HG02763 (cell line): ENCODE data around the gene ZCCHC14.
A peak's percentile ranks its signal among the peaks of the same experiment; 100 is the strongest.

Experiments
- ATAC-seq: cut with Tn5 transposase; IDR thresholded peaks from one replicate; pipeline ENCODE4 v1.9.1; 2021; ENCODE audit warnings: mild to moderate bottlenecking, moderate library complexity; ENCODE audit not compliant: unreplicated experiment

The ZCCHC14 gene

DNA sequence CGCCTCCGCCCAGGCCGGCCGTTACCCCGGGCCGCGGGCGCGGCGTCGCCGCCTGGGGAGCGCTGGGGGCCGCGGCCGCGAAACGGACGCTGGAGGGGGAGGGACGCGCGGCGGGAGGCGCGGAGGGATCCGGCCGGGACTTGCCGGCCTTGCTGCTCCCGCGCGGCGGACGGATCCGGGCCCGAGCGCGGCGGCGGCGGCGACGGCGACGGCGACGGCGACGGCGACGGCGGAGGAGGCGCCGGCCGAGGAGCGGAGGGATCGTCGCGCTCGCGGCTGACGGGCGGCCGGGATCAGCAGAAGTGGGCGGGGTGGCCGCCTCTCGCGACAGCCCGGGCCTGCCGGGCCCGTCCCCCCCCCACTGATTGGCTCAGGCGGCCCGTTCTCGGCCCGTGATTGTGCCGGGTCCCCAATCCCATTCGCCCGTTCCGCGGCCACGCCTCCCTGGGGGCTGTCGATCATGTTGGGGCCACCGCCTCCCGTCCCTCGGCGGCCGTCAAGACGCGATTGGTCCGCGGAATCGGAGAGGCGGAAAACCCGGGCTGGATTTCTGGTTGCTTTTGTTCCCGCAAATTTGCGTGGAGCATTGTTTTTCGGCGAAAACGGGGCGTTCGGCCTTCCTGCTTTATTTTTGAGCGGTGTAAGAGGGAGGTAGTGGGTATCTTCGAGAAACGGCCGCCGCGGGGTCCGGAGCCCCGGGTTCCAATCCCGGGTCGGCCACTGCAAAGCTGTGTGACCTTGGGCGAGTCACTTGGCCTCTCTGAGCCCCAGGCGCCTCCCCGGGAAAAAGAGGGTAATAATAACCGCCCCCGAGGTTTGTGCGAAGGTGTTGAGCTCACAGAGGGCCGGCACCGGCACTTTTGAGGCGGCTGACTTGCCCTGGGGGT, at the start of gene ZCCHC14:
ZCCHC14 (minus strand) TSS at position 304 of the 887 bp plus-strand sequence. CDS start 786 bp downstream, outside the sequence.
- peak; percentile 87 for ATAC-seq

DNA sequence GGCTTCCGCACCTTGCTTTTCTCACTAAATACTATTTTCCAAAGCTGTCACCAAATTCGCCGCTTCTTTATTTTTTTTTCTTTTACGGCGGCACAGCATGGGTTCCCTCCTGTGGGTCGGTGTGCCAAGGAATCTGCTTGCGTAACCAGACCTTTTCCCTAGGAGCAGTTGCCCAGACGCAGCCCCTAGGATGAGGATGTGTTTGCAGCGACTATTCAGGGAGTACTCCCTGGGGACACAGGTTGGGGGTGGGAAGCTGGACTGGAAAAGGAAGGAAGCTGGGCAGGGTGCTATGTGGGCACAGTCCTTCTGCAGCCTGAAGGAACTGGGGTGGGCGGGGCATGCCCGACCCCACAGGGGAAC, 49.0 kb upstream of the ZCCHC14 start:
- ATAC-seq = no peak

DNA sequence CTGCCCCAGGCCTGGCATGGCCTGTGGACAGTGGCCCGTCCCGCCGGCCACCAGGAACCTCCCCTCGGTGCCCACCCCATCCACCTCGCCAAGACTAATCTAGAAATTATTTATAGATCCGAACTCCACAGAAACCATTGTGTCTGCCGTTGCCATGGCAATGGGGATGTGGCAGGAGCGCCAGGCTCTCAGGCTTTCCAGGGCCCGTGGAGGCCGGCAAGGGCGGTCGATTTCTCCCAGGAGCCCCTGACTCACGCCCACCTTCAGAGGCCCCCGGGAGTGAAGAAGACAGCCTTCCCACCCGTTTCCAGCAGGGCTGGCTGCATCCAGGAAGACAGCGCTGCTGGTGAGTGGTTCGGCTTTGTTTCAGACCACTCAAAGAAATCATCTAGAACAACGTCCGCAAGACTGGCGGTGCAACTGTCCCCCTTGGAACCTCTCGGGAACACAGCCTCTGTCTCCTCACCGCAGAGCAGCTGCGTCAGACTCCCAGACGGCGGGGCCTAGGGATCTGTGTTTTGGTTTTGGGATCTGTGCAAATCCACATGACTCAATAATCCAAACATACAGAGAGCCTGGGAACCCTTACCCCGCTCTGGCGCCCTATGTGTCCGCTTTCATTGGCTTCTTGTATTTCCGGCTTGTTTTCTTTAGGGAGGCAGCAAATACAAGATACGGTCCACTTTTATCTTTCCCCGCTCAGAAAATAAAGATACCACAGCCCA, 48.5 kb upstream of the ZCCHC14 start:
- ATAC-seq = no peak

DNA sequence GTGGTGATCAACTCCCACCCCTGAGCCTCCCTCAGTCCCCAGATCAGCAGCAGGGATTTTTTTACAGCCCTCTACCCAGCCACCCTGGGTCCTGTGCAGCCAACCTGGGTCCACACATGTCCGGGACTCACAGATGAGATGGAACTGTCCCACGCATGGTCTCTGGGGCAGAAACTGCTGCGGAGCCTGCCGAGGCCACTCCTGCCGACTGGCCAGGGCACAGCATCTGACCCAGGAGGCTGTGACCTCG, 48.0 kb upstream of the ZCCHC14 start:
- no peak for ATAC-seq

DNA sequence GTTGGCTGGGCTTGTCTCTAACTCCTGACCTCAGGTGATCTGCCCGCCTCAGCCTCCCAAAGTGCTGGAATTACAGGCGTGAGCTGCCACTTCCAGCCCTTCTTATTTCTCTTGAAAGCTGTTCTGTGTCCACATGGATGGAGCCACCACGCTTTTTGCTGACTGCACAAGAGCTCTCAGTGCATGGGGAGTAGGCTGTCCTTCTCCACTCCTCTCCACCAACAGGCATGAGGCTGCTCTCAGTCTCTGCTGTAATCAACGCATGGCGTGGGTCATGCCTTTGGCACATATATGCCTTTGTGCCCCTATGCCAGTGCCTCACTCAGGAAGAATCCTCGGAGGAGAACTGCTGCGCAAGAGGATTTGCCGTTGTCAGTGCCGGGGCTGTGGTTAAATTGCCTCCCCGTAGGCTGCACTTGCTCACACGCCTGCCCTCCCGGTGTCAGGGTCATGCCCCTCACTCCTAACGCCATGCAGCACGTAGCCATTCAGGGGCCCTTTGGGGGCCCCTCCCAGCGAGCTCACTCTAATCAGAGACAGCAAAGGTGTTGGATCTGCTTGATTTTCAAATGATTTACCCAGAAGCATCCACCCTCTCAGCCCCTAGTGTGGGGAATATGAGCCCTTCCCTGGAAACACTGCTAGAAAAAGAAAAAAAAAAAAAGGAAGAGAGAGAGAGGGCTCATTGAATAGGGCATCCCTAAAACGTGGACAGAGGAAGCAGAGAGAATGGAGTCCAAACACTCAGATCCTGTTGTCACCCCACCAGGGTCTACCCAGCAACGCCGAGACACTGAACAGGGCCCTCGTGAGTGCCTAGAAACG, 47.5 kb upstream of the ZCCHC14 start:
- no peak for ATAC-seq

DNA sequence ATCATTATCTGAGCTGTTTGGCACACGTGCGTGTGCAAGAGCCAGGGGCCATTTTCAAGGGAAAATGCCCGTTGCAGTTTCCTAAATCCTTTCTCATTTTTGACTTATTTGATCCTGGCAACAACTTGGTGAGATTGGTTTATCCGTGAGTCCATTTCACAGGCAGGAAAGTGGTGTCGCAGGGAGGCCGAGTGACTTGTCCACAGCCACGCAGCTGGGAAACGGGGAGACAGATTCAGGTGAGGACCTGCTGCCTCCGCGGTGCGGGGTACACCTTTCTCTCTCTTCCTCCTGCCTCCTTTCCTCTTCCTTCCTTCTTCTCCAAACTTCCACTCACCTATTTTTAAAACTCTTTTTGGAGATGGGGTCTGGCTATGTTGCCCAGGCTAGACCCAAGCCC, 46.3 kb upstream of the ZCCHC14 start:
- no peak for ATAC-seq

DNA sequence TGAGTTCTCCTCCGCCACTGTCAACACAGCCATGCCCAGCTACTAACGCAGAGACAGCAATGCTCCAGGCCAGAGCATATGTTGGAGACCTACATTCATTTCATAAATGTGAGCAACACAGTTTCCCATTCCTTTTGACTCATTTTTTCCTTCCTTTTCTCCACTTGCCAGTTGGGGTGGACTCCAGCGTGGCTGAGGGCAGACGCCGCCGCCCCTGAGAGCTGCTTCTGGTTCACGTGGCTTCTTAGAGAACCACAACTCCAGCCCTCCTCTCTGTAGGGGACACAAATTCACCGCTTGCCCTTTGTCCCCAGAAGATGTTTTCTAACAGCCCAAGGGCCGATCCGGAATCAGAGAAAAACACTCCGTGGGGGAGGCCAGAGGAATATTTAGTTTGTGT, 45.8 kb upstream of the ZCCHC14 start:
- ATAC-seq = no peak

DNA sequence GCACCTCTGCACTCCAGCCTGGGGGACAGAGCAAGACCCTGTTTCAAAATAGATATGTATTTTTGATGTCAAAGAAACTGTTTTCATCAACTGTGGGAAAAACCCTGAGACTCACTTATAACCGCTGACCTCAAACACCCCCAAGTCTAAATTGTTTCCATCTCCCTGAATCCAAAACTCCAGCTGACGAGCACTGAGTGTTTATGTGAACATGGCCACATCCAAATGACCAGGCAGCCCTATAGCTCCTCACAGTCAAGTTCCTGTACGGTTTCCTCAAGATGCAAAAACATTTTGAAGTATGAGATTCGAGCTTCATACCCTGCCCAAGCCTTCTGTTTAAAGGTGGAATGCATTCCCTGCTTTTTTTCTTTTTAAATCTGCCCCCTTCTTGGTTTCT, 45.3 kb upstream of the ZCCHC14 start:
- no peak for ATAC-seq

DNA sequence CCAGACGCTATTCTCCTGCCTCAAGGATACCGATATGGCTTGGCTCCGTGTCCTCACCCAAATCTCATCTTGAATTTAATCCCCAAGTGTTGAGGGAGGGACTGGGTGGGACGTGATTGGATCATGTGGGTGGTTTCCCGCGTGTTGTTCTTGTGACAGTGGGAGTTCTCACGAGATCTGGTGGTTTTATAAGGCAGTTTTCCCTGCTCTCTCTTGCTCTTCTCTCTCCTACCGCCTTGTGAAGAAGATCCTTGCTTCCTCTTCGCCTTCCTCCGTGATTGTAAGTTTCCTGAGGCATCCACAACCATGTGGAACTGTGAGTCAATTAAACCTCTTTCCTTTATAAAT, 43.9 kb upstream of the ZCCHC14 start:
- ATAC-seq = no peak

DNA sequence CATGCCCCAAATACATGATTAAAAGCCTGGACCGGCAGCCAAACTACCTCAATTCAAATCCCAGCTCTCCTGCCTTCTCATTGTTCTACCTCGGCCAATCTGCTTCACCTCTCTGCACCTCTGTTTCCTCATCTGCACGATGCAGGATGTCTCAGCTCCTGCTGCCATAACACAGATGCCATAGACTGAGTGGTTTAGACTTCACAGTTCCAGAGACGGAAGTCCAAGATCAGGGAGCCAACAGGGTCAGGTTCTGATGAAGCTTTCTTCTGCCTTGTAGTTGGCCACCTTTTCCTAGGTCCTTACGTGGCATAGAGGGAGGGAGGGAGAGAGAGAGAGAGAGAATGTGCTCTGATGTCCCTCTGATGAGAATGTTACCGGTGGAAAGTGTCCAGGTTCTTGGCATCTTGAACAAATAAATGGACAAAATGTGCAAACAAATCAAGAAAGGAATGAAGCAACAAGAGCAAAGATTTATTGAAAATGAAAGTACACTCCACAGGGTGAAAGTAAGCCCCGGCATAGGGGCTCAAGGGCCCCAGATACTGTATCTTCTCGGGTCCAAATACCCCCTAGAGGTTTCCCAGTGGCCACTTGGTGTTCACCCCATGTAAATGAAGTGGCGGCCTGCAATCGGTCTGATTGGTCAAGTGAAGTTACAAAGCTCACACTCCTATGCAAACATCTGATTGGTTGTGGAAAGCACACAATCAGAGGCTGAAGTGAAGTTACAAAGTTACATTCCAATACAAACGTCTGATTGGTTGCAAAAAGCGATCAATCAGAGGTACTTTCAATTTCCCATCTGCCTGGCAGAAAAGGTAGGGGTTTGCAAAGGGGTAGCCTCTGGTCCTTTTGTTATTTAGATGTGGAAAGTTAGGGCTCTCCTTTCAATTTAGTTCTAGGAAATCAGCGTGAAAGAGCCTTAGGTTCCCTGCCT, 43.3 kb upstream of the ZCCHC14 start:
- no peak for ATAC-seq

DNA sequence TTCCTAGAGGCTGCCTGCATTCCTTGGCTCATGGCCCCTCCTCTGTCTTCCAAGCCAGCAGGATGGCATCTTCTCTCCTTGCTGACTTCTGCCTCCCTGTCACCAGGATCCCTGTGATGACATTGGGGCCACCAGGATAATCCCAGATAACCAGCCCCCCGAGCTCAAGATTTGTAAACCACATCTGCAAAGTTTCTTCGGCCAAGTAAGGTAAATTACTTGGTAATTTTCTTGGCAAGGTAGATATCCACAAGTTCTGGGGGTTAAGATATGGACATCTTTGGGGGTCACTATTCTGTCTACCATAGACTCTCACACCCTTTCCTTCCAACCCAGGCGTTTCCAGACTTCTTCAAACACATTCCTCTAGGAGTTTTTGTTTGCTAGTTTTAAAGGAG, 42.6 kb upstream of the ZCCHC14 start:
- no peak for ATAC-seq

DNA sequence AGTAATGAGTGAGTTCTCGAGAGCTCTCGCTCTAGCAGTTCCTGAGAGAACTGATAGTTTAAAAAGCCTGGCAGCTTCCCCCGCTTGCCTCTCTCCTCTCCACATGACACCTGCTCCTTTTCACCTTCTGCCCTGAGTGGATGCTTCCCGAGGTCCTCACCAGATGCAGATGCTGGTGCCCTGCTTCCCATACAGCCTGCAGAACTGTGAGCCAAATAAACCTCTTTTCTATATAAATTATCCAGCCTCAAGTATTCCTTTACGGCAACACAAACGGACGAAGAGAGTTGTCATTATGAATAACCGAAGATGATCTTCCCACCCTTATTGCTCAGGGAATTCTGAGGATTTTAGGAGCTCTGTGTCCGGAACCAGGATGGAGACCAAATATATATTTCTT, 41.9 kb upstream of the ZCCHC14 start:
- ATAC-seq = no peak

DNA sequence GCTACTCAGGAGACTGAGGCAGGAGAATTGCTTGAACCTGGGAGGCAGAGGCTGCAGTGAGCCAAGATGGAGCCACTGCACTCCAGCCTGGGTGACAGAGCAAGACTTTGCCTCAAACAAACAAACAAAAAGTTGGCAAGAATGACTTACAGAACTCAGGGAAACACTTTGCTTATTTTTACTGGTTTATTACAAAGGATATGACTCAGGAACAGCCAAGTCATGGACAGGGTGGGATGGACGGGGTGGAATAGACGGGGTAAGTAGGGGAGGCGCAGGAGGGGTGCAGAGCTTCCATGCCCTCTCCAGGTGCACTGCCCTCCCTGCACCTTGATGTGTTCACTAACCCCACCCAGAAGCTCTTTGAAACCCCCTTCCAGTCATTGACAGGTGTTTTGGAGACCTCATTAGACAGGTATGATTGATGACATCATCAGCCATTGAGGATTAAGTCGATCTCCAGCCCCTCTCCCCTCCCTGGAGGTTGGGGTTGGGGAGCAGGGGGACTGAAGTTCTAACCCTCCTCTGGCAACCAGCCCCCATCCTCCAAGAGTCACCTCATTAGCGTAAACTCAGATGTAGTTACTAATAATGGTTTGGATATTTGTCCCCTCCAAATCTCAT, 41.3 kb upstream of the ZCCHC14 start:
- ATAC-seq = no peak

DNA sequence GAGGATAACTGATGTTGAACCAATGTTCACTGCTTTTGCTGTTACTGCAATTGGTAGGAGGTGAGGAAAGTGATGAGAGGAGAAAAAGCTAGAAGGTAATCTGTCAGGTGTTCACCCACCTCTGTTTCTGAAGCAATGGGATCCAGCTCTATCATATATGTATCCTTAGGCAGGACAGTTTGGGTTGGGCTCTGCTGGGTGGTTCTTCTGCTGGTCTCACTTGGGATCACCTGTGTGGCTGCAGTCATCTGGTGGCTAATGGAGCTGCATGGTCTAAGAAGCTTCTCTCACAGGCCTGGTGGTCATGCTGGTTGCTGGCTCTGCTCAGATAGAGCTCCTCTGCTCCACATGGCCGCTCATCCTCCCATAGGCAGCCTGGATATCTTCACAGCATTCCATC, 40.2 kb upstream of the ZCCHC14 start:
- ATAC-seq = no peak

DNA sequence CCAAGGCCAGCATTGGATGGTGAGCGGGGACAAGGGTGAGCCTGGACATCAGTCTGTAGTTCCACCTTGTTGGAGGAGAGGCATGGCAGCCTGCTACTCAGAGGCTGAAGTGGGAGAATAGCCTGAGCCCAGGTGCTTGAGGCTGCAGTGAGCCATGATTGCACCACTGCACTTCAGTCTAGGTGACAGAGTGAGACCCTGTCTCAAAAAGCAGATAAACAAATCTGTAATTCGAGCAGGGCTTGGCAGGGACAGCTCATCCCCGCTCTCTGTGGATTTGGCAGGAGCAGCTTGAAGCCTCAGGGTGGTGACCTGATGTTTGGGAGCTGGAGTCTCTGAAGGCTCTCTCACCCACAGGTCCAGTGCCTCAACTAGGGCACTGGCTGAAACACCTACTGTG, 38.6 kb upstream of the ZCCHC14 start:
- ATAC-seq = no peak

DNA sequence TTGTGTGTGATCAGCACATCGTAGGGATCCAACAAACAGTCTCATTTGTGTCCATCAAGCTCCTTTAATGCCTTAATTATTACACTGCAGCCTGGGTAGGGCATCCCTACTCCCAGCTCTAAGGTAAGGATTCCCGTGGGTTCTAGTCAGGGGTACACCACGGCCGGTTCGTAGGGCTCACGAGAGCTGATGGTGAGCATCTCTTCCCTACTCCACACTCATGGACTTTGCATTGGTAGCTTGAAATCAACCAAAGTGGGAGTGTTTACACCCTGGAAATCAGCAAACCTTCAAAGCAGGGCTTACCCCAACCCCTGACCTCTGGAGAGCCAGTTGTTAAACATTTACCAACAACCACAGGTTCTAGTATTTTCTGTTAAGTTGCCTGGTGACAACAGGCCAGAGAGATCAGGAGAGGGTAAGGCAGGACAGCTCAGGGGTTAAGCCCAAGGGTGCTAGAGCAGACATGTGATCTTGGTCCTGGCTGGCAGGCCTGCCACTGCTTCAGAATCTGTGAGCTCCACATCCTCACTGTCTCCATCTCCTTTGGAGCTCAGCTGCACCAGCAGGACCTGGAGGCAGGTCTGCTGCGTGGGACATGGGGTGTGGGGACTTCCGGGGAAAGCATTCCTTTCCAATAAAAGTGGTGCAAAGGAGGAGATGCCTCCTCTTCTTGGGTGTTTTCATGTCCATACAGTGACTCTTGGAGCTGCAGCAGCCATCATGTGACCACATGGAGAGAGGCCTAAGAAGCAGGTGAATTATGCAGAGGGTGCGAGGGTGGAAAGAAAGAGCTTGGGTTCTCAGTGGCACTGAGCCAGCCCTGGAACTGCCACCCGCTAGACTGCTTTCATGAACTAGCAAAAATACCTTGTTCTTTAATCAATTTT, 36.1 kb upstream of the ZCCHC14 start:
- ATAC-seq = no peak

DNA sequence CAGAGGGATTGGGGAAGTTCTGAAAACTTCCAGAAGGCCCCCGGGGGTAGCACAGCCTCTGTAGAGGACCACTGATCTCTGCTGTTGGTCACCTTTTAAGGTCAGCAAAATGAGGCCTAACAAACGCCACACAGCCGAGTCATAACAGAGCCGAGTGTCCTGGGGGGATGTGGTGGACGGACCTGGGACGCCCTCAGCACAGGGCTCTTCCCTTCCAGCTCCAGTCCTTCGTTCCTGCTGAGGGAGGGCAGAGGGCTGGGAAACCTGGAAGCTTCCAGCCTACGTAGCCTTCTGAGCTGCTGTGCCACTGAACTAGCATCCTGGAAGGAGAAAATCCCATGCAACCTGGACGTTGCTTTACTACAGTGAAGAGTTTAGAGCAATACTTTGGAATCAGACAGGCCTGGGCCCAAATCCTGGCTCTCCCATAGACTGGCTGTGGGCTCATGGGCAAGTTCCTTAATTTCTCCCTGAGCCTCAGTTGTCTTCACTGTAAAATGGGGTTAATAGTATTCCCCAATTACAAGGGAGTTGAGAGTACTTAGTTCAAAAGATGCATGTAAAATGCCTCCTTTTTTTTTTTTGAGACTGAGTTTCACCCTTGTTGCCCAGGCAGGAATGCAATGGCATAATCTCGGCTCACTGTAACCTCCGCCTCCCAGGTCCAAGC, 34.4 kb upstream of the ZCCHC14 start:
- ATAC-seq = no peak

DNA sequence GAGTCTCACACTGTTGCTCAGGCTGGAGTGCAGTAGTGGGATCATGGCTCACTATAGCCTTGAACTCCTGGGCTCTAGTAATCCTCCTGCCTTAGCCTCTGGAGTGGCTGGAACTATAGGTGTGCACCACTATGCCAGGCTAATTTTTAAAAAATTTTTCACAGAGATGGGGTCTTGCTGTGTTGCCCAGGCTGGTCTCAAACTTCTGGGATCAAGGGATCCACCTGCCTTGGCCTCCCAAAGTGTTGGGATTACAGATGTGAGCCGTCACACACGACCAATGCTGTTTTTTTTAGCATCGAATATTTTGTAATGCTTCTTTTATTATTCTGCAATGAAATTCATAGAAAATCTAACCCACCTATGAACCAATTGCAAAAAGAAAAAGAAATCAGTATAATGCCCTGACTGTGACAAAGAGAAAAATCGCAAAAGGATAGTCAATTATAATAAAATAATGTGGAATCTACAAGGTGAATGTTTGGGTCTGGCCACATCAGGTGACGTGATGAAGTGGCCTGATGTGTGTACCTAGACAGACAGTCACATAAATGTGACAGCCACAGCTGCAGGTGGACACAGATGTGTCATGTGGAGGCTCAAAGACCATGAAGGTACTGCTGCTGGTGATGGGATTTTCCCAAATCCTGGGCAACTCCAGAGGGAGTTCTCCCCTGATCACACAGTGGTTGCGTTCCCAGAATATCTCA, 33.6 kb upstream of the ZCCHC14 start:
- ATAC-seq = no peak
